ENCODE measurements around the gene UCN. TPM values are rescaled to one million over a fixed set of nuclear protein-coding genes. Genes with fewer than 3 reads are reported as not detected.
"Not testable (repeated sequence)": the region's sequence is repeated elsewhere in the genome, so short reads cannot be mapped to it uniquely, and the experiment has no call there.

Gene UCN
- total RNA-seq, 1 experiment from 2014 or later: 6.0 TPM

GRCh38 chr2:27271631-27272340, 36.5 kb downstream of the UCN start:
- in situ Hi-C loops (cut with HindIII; ENCODE audit: low pct_unique_long_range_greater_than_20kb, low sequenced_read_pairs): no loop called here
- DNase-seq (ENCODE audit: low read depth, low spot score): no peak

GRCh38 chr2:27270670-27271069, 37.6 kb downstream of the UCN start:
- no peak for DNase-seq (ENCODE audit: low read depth, low spot score)
- in situ Hi-C loops (cut with HindIII; ENCODE audit: low pct_unique_long_range_greater_than_20kb, low sequenced_read_pairs): no loop called here

GRCh38 chr2:27270131-27270530, 38.1 kb downstream of the UCN start:
- in situ Hi-C loops (cut with HindIII; ENCODE audit: low pct_unique_long_range_greater_than_20kb, low sequenced_read_pairs): no loop called here
- DNase-seq (ENCODE audit: low read depth, low spot score): no peak

GRCh38 chr2:27268296-27268695, 39.9 kb downstream of the UCN start:
- DNase-seq (ENCODE audit: low read depth, low spot score); in situ Hi-C loops (cut with HindIII; ENCODE audit: low pct_unique_long_range_greater_than_20kb, low sequenced_read_pairs): not testable (repeated sequence)

- no peak for DNase-seq (ENCODE audit: low read depth, low spot score)
- in situ Hi-C loops (cut with HindIII; ENCODE audit: low pct_unique_long_range_greater_than_20kb, low sequenced_read_pairs): no loop called here
Measured at GRCh38 chr2:27265536-27265870, 42.7 kb downstream of the UCN start.

- in situ Hi-C loops (cut with HindIII; ENCODE audit: low pct_unique_long_range_greater_than_20kb, low sequenced_read_pairs): no loop called here
- peak; percentile 58 for DNase-seq (ENCODE audit: low read depth, low spot score)
Measured at GRCh38 chr2:27264753-27265535, 43.3 kb downstream of the UCN start.

GRCh38 chr2:27264253-27264752, 43.9 kb downstream of the UCN start:
- in situ Hi-C loops (cut with HindIII; ENCODE audit: low pct_unique_long_range_greater_than_20kb, low sequenced_read_pairs): no loop called here
- DNase-seq (ENCODE audit: low read depth, low spot score): no peak

GRCh38 chr2:27263287-27264252, 44.7 kb downstream of the UCN start:
- DNase-seq (ENCODE audit: low read depth, low spot score): no peak
- in situ Hi-C loops (cut with HindIII; ENCODE audit: low pct_unique_long_range_greater_than_20kb, low sequenced_read_pairs): no loop called here

- in situ Hi-C loops (cut with HindIII; ENCODE audit: low pct_unique_long_range_greater_than_20kb, low sequenced_read_pairs): no loop called here
- peak; percentile 39 for DNase-seq (ENCODE audit: low read depth, low spot score)
Measured at GRCh38 chr2:27262379-27263286, 45.6 kb downstream of the UCN start, which contains the start of gene SLC30A3. Gene SLC30A3 (minus strand): TSS chr2:27263047. CDS start chr2:27262906, 141 bp downstream.

- in situ Hi-C loops (cut with HindIII; ENCODE audit: low pct_unique_long_range_greater_than_20kb, low sequenced_read_pairs): no loop called here
- DNase-seq (ENCODE audit: low read depth, low spot score): no peak
Measured at GRCh38 chr2:27261926-27262298, 46.3 kb downstream of the UCN start.

GRCh38 chr2:27261241-27261925, 46.9 kb downstream of the UCN start:
- in situ Hi-C loops (cut with HindIII; ENCODE audit: low pct_unique_long_range_greater_than_20kb, low sequenced_read_pairs): no loop called here
- no peak for DNase-seq (ENCODE audit: low read depth, low spot score)

GRCh38 chr2:27258051-27258450, 50.2 kb downstream of the UCN start:
- in situ Hi-C loops (cut with HindIII; ENCODE audit: low pct_unique_long_range_greater_than_20kb, low sequenced_read_pairs): no loop called here
- DNase-seq (ENCODE audit: low read depth, low spot score): no peak

Other genes starting within 250 kb of the UCN start
- 408 and 444 TPM in 2 replicates for gene OST4, start 236.8 kb downstream of the UCN start, total RNA-seq (2014; rRNA removed; shearing (Covaris generic))
- gene EMILIN1, start 229.8 kb downstream of the UCN start, total RNA-seq (2014; rRNA removed; shearing (Covaris generic)): 0.11 and 0.71 TPM in 2 replicates
- gene KHK, start 221.7 kb downstream of the UCN start, total RNA-seq (2014; rRNA removed; shearing (Covaris generic)): 3.0 and 3.2 TPM in 2 replicates
- gene CGREF1, start 189.3 kb downstream of the UCN start, total RNA-seq (2014; rRNA removed; shearing (Covaris generic)): 20.4 and 22.3 TPM in 2 replicates
- 1.1 and 1.5 TPM in 2 replicates for gene ABHD1, start 184.6 kb downstream of the UCN start, total RNA-seq (2014; rRNA removed; shearing (Covaris generic))
- 95.3 and 98.1 TPM in 2 replicates for gene PREB, start 173.8 kb downstream of the UCN start, total RNA-seq (2014; rRNA removed; shearing (Covaris generic))
- not detected in 2 replicates for gene PRR30, start 169.0 kb downstream of the UCN start, total RNA-seq (2014; rRNA removed; shearing (Covaris generic))
- gene TCF23, start 159.4 kb downstream of the UCN start, total RNA-seq (2014; rRNA removed; shearing (Covaris generic)): not detected in 2 replicates
- gene ATRAID, start 96.4 kb downstream of the UCN start, total RNA-seq (2014; rRNA removed; shearing (Covaris generic)): 372 and 405 TPM in 2 replicates
- 87.1 and 89.2 TPM in 2 replicates for gene SLC5A6, start 96.2 kb downstream of the UCN start, total RNA-seq (2014; rRNA removed; shearing (Covaris generic))
- gene CAD, start 91.1 kb downstream of the UCN start, total RNA-seq (2014; rRNA removed; shearing (Covaris generic)): 37.0 and 38.3 TPM in 2 replicates
- gene SLC30A3, start 45.4 kb downstream of the UCN start, total RNA-seq (2014; rRNA removed; shearing (Covaris generic)): 0.24 and 1.2 TPM in 2 replicates
- gene DNAJC5G, start 33.0 kb downstream of the UCN start, total RNA-seq (2014; rRNA removed; shearing (Covaris generic)): not detected in 2 replicates
- not detected in 2 replicates for gene TRIM54, start 26.0 kb downstream of the UCN start, total RNA-seq (2014; rRNA removed; shearing (Covaris generic))
- 268 and 286 TPM in 2 replicates for gene MPV17, start 14.7 kb upstream of the UCN start, total RNA-seq (2014; rRNA removed; shearing (Covaris generic))
- gene GTF3C2, start 48.3 kb upstream of the UCN start, total RNA-seq (2014; rRNA removed; shearing (Covaris generic)): 99.9 and 100.0 TPM in 2 replicates
- 32.8 and 36.9 TPM in 2 replicates for gene EIF2B4, start 61.9 kb upstream of the UCN start, total RNA-seq (2014; rRNA removed; shearing (Covaris generic))
- 229 and 234 TPM in 2 replicates for gene SNX17, start 62.2 kb upstream of the UCN start, total RNA-seq (2014; rRNA removed; shearing (Covaris generic))
- 9.3 and 10.1 TPM in 2 replicates for gene ZNF513, start 72.3 kb upstream of the UCN start, total RNA-seq (2014; rRNA removed; shearing (Covaris generic))
- gene PPM1G, start 101.1 kb upstream of the UCN start, total RNA-seq (2014; rRNA removed; shearing (Covaris generic)): 111 and 116 TPM in 2 replicates
- 66.0 and 66.8 TPM in 2 replicates for gene NRBP1, start 120.2 kb upstream of the UCN start, total RNA-seq (2014; rRNA removed; shearing (Covaris generic))
- gene KRTCAP3, start 133.9 kb upstream of the UCN start, total RNA-seq (2014; rRNA removed; shearing (Covaris generic)): not detected in 2 replicates
- 17.1 and 23.4 TPM in 2 replicates for gene IFT172, start 181.3 kb upstream of the UCN start, total RNA-seq (2014; rRNA removed; shearing (Covaris generic))
- gene FNDC4, start 186.8 kb upstream of the UCN start, total RNA-seq (2014; rRNA removed; shearing (Covaris generic)): 1.2 and 1.5 TPM in 2 replicates
- gene GCKR, start 188.4 kb upstream of the UCN start, total RNA-seq (2014; rRNA removed; shearing (Covaris generic)): not detected in 2 replicates

Measured in SK-MEL-5 (cell line).